HG02759 (cell line): ENCODE data around the gene CNTNAP1.
"Not testable (repeated sequence)": the region's sequence is repeated elsewhere in the genome, so short reads cannot be mapped to it uniquely, and the experiment has no call there.

Experiments
- ATAC-seq: cut with Tn5 transposase; IDR thresholded peaks from one replicate; pipeline ENCODE4 v1.9.1; 2021; ENCODE audit warnings: mild to moderate bottlenecking, moderate library complexity; ENCODE audit not compliant: unreplicated experiment

Gene CNTNAP1

GRCh38 chr17:42720996-42721583 is 38.8 kb downstream of the CNTNAP1 start:
- no peak for ATAC-seq

- ATAC-seq: no peak
Observed at GRCh38 chr17:42723636-42724035, 41.3 kb downstream of the CNTNAP1 start.

- no peak for ATAC-seq
Observed at GRCh38 chr17:42725143-42725542, 42.8 kb downstream of the CNTNAP1 start.

- no peak for ATAC-seq
Observed at GRCh38 chr17:42740699-42741098, 58.4 kb downstream of the CNTNAP1 start.

GRCh38 chr17:42742916-42743315 is 60.6 kb downstream of the CNTNAP1 start:
- ATAC-seq: not testable (repeated sequence)

GRCh38 chr17:42743595-42744282 is 61.4 kb downstream of the CNTNAP1 start:
- no peak for ATAC-seq

- ATAC-seq: peak; percentile 63
Observed at GRCh38 chr17:42744283-42744805, 62.0 kb downstream of the CNTNAP1 start.

- peak; percentile 87 for ATAC-seq
Observed at GRCh38 chr17:42744806-42745617, 62.7 kb downstream of the CNTNAP1 start, which contains the start of gene EZH1. Gene EZH1 (minus strand): TSS chr17:42745040. CDS start chr17:42728941, 16,099 bp downstream.

GRCh38 chr17:42748202-42748907 is 66.0 kb downstream of the CNTNAP1 start:
- no peak for ATAC-seq

GRCh38 chr17:42748908-42749798 is 66.8 kb downstream of the CNTNAP1 start:
- no peak for ATAC-seq
